K562 (cell line): ENCODE results near the gene HJV. TPM values are rescaled to one million over a fixed set of nuclear protein-coding genes. Genes with fewer than 3 reads are reported as not detected.

Experiments
- ASH1L ChIP-seq: fragments of 450-650 bp; IDR thresholded peaks from 2 replicates; pipeline ENCODE4 v1.6.1; 2018; ENCODE audit warnings: borderline replicate concordance, mild to moderate bottlenecking, low read depth; ENCODE audit not compliant: partially characterized antibody
- ATF1 ChIP-seq, 2 experiments: fragments of 450-650 bp in 1 of 2; IDR thresholded peaks; 2 replicates each; pipeline ENCODE4 v1.6.1; 2016; ENCODE audit warnings: missing compliant biosample characterization in 1 of 2, missing genetic modification characterization in 1 of 2
- DACH1 ChIP-seq: fragments of 450-650 bp; IDR thresholded peaks from 2 replicates; pipeline ENCODE4 v1.6.1; 2018; ENCODE audit not compliant: partially characterized antibody
- DLX4 ChIP-seq: fragments of 250-450 bp; sonication (Bioruptor Pico); IDR thresholded peaks from 2 replicates; pipeline ENCODE4 v1.6.1; 2021; ENCODE audit warnings: mild to moderate bottlenecking
- ELF2 ChIP-seq: fragments of 250-450 bp; sonication (Bioruptor Pico); IDR thresholded peaks from 2 replicates; pipeline ENCODE4 v1.5.0; 2021; ENCODE audit warnings: mild to moderate bottlenecking
- FOS ChIP-seq: IDR thresholded peaks from 3 replicates; pipeline ENCODE4 v1.6.1; 2011; ENCODE audit not compliant: insufficient read length; ENCODE audit errors: extremely low read depth
- FOSL1 ChIP-seq: fragments of 200-800 bp; sonication (Bioruptor generic); conservative IDR thresholded peaks from 2 replicates; pipeline ENCODE4 v1.6.1; 2016; ENCODE audit warnings: missing genetic modification characterization, missing compliant biosample characterization
- HMG20B ChIP-seq: fragments of 250-450 bp; sonication (Bioruptor Pico); IDR thresholded peaks from 2 replicates; pipeline ENCODE4 v1.5.0; 2021; ENCODE audit warnings: mild to moderate bottlenecking
- MYBL2 ChIP-seq, 2 experiments: fragments of 450-650 bp in 1 of 2; sonication (generic) in 1 of 2; formaldehyde crosslinking in 1 of 2; IDR thresholded peaks; 2 replicates each; pipeline versions ENCODE4 v1.6.1 to v1.8.1; 2017 to 2022; ENCODE audit warnings: borderline replicate concordance in 1 of 2, inconsistent platforms in 1 of 2, low read depth in 1 of 2, mild to moderate bottlenecking in 1 of 2, missing genetic modification reagents in 1 of 2, moderate library complexity in 1 of 2
- NR1H2 ChIP-seq: sonication (generic); formaldehyde crosslinking; IDR thresholded peaks from 2 replicates; pipeline ENCODE4 v1.4.0; 2020; ENCODE audit warnings: mild to moderate bottlenecking, missing genetic modification reagents
- SNAPC5 ChIP-seq: fragments of 250-450 bp; sonication (Bioruptor Pico); IDR thresholded peaks from 2 replicates; pipeline ENCODE4 v1.8.0; 2021; ENCODE audit warnings: moderate library complexity, mild to moderate bottlenecking, inconsistent platforms
- SRSF1 ChIP-seq: fragments of 200-400 bp; formaldehyde crosslinking; IDR thresholded peaks from 2 replicates; pipeline ENCODE4 v1.6.1; 2017; ENCODE audit warnings: mild to moderate bottlenecking, low read depth, low read length, moderate library complexity
- SRSF7 ChIP-seq: fragments of 200-400 bp; formaldehyde crosslinking; optimal IDR thresholded peaks from 2 replicates; pipeline ENCODE3; 2017; ENCODE audit warnings: mild to moderate bottlenecking, low read depth, low read length
- ZC3H8 ChIP-seq: fragments of 450-650 bp; IDR thresholded peaks from 2 replicates; pipeline ENCODE4 v1.6.1; 2017
- ZKSCAN1 ChIP-seq: fragments of 150-350 bp; IDR thresholded peaks from 2 replicates; pipeline ENCODE4 v1.6.1; 2016; ENCODE audit warnings: low read depth, low read length
- ZKSCAN3 ChIP-seq: fragments of 250-450 bp; sonication (Bioruptor Pico); IDR thresholded peaks from 2 replicates; pipeline ENCODE4 v1.4.0; 2020
- ZNF57 ChIP-seq: fragments of 450-650 bp; formaldehyde crosslinking; IDR thresholded peaks from 2 replicates; pipeline ENCODE4 v1.4.0; 2020; ENCODE audit warnings: mild to moderate bottlenecking, moderate library complexity
- ZNF695 ChIP-seq: fragments of 450-650 bp; formaldehyde crosslinking; IDR thresholded peaks from 2 replicates; pipeline ENCODE4 v1.4.0; 2020; ENCODE audit warnings: mild to moderate bottlenecking, moderate library complexity
- polyA plus RNA-seq, 8 experiments: library from polyadenylated mRNA; depleted of rRNA in 4 of 8; stranded (reverse) in 5 of 8; unstranded in 3 of 8; fragments of >200 nt; fragmentation: Nextera tagmentation in 2 of 8; fragmentation: Illumina TruSeq in 1 of 8; extraction: Ambion mirVana in 2 of 8; extraction: Trizol in 1 of 8; gene quantifications; 2 replicates each; pipeline versions ENCODE4 v1.2.1 to v1.2.3, GENCODE V29; 2011 to 2014; ENCODE audit warnings: inconsistent platforms in 1 of 8, missing spikeins in 1 of 8
- total RNA-seq, 7 experiments: library from RNA; depleted of rRNA in 6 of 7; stranded (reverse); fragments of >200 nt in 6 of 7; fragmentation: Illumina TruSeq in 2 of 7; extraction: Trizol in 2 of 7; gene quantifications; 2 replicates each; pipeline versions ENCODE4 v1.2.1 to v1.2.3, GENCODE V29; 2011 to 2021; ENCODE audit warnings: low replicate concordance in 1 of 7
- TF ChIP-seq, protein P1 (sequence below), 2 experiments: IDR thresholded peaks in 1 of 2; conservative IDR thresholded peaks in 1 of 2; 2 replicates each; pipeline ENCODE4 v1.6.1; 2016; ENCODE audit warnings: low read depth in 2 of 2, mild to moderate bottlenecking in 1 of 2, missing compliant biosample characterization in 1 of 2, missing genetic modification characterization in 1 of 2, moderate library complexity in 1 of 2
- TF ChIP-seq, protein P2 (sequence below): IDR thresholded peaks from 2 replicates; pipeline ENCODE4 v1.6.1; 2012; ENCODE audit warnings: low read depth, low read length, improper control_type of control experiment, borderline replicate concordance
- TF ChIP-seq, protein P3 (sequence below): IDR thresholded peaks from 3 replicates; pipeline ENCODE4 v1.6.1; 2011; ENCODE audit warnings: borderline replicate concordance, mild to moderate bottlenecking; ENCODE audit not compliant: insufficient read length, insufficient read depth

HJV gene
- total and polyA plus RNA-seq, 9 of the 15 experiments (the other 6 are each of a cell fraction or from before 2014, with no cell fraction given): 1.0 to 6.6 (median 2.4) TPM

DNA sequence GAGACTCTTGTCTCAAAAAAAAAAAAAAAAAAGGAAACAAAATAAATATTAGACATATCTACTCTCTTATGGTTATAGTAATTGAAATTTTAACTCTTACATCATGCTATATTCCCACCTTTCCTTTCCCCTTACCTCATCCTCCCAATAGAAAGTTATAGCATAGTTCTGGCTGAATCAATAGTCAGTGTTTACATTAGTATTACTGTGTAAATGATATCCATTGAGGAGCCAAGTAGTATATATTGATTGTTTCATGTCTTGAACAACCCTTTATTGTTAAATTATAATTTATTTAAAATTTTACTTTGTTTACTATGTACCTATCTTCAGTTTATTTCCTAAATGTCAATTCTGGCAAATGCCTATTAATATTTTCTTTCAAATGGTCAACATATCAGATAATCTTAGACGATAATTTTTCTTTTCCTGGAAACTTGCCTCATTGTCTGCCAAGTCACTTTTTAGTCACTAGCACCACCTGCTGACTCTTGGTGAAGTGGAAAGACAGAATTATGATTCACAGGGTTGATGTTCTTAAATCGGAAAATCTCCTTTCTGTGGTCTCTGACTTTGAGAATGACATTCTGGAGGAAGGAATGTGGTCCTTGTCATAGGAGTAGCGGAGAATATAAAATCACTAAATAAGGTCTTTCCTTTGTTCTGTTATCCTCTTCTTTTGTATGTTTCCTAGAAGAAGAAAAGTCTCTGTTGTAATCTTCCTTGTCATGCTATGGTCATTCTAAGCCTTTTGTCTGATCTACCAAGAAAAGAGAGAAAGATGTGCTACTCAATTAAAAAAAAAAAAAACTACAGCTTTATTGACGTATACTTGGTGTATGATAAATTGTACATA, 8.6 kb downstream of the HJV start (continued):
- TF ChIP-seq ZKSCAN3 (CRISPR knock-in tag) (no peak), ZKSCAN1 (no peak), ZNF695 (CRISPR knock-in tag) (no peak), FOSL1 (peak; percentile 76), SNAPC5 (CRISPR knock-in tag) (no peak), HMG20B (CRISPR knock-in tag) (no peak), DACH1 (peak; percentile 46), NR1H2 (CRISPR knock-in tag) (no peak), SRSF1 (no peak), ZC3H8 (no peak), ATF1 (CRISPR knock-in tag; IDR thresholded peaks at IDR 0.05) (no peak), ATF1 (tag; IDR thresholded peaks at IDR 0.05) (no peak; the same call in none of the 2 replicates), ELF2 (CRISPR knock-in tag) (no peak), ZNF57 (no peak), ASH1L (no peak), MYBL2 (IDR thresholded peaks at IDR 0.05; ENCODE audit: low read depth) (no peak), MYBL2 (CRISPR knock-in tag; IDR thresholded peaks at IDR 0.05; ENCODE audit: borderline replicate concordance) (no peak), FOS (no peak), SRSF7 (no peak), DLX4 (CRISPR knock-in tag) (no peak)
- TF ChIP-seq, protein P1, sequence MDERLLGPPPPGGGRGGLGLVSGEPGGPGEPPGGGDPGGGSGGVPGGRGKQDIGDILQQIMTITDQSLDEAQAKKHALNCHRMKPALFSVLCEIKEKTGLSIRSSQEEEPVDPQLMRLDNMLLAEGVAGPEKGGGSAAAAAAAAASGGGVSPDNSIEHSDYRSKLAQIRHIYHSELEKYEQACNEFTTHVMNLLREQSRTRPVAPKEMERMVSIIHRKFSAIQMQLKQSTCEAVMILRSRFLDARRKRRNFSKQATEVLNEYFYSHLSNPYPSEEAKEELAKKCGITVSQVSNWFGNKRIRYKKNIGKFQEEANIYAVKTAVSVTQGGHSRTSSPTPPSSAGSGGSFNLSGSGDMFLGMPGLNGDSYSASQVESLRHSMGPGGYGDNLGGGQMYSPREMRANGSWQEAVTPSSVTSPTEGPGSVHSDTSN (CRISPR knock-in tag; IDR thresholded peaks at IDR 0.05; ENCODE audit: low read depth): no peak
- TF ChIP-seq, protein P1 (tag; conservative IDR thresholded peaks at IDR 0.05; ENCODE audit: low read depth): no peak
- TF ChIP-seq, protein P2, sequence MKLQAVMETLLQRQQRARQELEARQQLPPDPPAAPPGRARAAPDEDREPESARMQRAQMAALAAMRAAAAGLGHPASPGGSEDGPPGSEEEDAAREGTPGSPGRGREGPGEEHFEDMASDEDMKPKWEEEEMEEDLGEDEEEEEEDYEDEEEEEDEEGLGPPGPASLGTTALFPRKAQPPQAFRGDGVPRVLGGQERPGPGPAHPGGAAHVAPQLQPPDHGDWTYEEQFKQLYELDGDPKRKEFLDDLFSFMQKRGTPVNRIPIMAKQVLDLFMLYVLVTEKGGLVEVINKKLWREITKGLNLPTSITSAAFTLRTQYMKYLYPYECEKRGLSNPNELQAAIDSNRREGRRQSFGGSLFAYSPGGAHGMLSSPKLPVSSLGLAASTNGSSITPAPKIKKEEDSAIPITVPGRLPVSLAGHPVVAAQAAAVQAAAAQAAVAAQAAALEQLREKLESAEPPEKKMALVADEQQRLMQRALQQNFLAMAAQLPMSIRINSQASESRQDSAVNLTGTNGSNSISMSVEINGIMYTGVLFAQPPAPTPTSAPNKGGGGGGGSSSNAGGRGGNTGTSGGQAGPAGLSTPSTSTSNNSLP: peak; percentile 92; the same call in 1 of the 2 replicates
- TF ChIP-seq, protein P3, sequence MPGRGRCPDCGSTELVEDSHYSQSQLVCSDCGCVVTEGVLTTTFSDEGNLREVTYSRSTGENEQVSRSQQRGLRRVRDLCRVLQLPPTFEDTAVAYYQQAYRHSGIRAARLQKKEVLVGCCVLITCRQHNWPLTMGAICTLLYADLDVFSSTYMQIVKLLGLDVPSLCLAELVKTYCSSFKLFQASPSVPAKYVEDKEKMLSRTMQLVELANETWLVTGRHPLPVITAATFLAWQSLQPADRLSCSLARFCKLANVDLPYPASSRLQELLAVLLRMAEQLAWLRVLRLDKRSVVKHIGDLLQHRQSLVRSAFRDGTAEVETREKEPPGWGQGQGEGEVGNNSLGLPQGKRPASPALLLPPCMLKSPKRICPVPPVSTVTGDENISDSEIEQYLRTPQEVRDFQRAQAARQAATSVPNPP: no peak
